Ecto neural progenitor cell (in vitro differentiated cells): ENCODE measurements around the gene RMND1.
"Not testable (repeated sequence)": the region's sequence is repeated elsewhere in the genome, so short reads cannot be mapped to it uniquely, and the experiment has no call there.

Source experiments
- DNase-seq: peaks from one replicate; pipeline ENCODE4 v3.0.0-alpha.2; 2018; ENCODE audit warnings: low spot score

The RMND1 gene

GRCh38 chr6:151452750-151453427, 963 bp upstream of the RMND1 start:
- DNase-seq: no peak

- no peak for DNase-seq
Measured at GRCh38 chr6:151451417-151451949, 443 bp downstream of the RMND1 start.

- DNase-seq: not testable (repeated sequence)
Measured at GRCh38 chr6:151450928-151451327, 998 bp downstream of the RMND1 start.

DNA sequence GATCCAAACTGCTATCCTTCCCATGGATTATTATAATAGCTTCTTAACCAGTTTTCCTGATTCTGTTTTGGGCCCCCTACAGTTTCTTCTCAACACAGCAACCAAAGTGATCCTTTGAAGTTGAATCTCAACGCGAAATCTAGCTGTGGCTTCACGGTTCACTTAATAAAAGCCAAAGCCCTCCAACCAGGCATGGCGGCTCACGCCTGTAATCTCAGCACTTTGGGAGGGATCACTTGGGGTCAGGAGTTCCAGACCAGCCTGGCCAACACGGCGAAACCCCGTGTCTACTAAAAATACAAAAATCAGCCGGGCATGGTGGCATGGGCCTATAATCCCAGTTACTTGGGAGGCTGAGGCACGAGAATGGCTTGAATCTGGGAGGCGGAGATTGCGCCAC, 3.3 kb downstream of the RMND1 start:
- no peak for DNase-seq

- no peak for DNase-seq
Measured at GRCh38 chr6:151447237-151447636, 4.7 kb downstream of the RMND1 start.

DNA sequence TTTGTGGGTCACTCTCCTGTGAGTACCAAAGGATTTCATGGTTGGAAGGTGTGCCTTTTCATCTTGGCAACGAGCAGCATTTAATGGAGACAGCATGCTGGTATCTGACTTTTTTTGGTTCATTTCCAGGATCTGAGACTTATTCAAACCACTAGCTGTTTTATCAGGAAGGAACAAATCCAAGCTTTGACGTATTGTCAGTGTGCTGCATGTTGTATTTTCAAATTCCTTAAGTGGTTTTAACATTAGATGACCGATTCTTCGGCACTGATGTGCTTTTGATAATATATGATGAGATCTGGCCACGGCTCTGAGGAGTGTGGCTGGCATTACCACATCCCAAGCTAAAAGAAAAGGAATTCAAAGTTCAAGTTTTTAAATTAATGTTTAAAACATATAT, 6.4 kb downstream of the RMND1 start:
- DNase-seq: no peak

DNA sequence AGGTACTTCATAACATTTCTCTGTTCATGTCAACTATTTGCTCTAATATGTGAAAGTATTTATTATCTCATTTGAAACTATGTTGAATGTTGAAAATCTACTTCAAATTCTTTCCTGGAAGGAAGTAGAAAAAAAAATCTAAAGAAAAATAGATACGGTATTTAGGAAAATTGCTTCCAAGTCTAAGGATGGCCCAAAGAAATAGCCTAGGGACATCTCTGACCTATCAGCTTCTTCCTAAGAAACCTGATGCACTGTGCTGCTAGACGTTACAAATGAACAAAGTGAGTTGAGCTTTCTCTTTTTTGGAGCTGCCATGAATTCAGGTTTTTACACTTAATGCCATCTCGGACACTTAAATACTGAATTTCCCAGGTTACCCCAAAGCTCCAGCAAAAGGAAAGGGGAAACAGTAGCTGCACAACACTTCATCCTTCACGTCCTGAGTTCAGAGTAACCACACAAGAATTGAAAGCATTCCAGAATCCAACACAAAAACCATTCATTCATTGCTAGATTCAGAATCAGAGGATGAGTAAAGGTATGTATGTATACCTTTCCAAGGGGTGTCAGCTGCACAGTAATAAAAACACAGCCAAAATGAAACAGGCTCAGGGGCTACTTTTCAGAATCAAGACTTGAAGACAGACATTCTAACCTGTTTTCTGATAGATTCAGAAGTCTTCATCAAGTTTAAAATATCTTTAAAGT, 7.9 kb downstream of the RMND1 start:
- DNase-seq: no peak

- DNase-seq: no peak
Measured at GRCh38 chr6:151443454-151443853, 8.5 kb downstream of the RMND1 start.

DNA sequence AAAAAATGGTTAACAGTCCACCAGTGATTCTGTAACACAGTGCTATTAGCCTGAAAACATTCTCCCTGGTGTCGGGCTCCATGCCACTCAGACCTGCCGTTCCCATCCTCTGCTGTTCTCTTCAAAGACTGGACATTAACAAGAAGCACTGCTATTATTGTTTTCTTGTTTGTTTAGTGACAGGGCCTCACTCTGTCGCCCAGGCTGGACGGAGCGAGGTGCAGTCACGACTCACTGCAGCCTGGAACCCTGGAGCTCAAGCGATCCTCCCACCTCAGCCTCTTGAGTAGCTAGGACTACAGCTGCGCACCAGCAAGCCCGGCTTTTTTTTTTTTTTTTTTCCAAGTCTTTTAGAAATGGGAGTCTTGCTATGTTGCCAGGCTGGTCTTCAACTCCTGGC, 9.6 kb downstream of the RMND1 start:
- DNase-seq: no peak

DNA sequence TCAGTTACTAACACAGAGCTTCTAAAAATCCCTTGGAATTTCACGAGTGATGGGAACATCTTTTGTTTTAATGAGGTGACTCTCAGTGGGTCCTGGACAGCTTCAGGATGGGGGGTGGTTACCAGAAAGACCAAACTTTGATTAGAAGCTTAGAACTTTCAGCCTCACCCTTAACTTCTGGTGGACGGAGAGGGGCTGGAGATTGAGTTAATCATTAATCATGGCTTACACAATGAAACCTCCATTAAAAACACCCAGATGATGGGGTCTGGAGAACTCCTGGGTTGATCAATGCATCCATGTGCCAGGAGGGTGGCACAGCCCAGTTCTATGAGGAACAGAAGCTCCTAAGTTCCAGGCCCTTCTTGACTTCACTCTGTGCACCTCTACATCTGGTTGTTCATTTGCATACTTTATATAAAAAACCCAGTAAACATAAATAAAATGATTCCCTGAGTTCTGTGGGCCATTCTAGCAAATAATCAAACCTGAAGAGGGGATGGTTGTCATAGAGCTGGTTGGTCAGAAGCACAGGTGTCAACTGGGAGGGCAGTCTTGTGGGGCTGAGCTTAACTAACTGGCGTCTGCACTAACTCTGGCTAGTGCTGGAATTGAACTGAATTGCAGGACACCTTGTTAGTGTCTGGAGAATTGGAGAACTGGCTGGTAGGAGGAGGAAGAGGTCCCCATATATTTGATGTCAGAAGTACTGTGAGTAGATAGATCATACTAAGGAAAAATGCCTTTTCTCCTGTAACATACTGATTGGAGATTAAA, 10.3 kb downstream of the RMND1 start:
- no peak for DNase-seq

DNA sequence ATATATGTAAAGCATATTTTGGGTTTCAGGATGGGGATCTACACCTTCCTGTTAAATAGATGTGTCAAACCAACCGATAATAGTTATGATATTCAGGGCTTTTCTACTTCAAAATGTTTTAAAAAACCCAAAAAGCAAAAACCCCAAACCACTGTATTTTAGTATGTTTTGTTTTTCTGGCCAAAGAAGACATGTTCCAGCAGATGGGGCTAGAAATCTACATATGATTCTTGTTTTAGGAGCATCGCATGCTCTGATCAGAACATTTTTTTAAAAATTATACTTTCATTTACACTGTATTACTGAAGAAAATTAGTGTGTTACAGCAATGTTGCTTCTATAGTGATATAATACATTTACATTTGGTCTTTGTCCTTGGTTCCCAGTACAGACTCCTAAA, 11.0 kb downstream of the RMND1 start:
- no peak for DNase-seq

DNA sequence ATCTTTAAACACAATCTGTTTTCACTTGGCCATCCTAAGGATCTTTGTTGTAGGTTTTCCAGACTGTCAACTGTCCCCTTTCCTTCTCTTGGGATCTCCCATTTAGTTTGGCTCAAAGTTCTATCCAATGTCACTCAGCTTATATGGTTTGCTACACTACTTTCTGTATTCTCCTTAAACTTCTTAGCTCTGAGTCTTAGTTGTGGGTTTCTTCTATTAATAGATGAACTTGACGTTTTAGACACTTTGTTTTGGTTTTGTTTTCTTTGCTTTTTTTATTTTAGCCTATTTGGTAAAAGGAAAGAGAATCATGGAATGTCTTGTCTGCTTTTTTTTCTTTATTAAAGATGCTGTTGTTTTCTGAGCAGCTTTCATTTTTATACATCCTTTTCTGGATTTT, 11.4 kb downstream of the RMND1 start:
- DNase-seq: no peak

GRCh38 chr6:151437401-151437800, 14.5 kb downstream of the RMND1 start:
- DNase-seq: no peak

DNA sequence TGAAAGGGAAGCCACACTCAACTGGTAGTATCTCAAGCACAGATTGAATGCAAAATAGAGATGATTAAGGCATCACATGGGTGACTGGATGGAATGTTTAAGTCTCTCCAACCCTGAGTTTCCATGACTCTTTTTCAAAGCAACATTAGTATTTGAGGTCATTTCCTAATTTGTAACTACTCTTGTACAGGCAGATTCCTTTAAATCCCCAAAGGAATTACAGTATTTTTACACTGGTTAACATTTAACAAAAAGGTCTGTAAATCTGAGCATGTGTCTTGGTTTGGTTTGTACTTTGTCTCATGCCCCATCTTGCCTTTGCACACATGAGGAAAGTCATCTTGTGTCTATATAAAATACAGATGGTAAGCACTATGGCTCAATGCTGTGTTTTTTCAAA, 15.1 kb downstream of the RMND1 start:
- DNase-seq: no peak

DNA sequence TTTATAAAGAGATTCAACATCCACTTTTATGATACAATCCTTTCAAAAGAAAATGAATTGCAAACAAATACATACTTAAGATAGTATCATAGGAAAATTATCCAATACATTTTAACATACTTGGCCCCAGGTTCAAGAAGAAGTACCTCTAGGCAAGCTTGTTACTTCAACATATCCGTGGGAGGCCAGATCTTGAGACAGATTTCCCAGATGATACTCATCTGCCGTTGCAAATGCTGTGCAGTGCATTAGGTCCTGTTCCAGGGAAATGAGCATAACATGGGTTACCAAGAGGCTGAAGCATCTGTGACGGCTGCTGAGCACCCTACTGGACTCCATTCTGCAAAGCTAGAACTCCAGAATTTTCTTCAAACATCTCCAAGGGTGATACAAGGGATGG, 15.6 kb downstream of the RMND1 start:
- no peak for DNase-seq

DNA sequence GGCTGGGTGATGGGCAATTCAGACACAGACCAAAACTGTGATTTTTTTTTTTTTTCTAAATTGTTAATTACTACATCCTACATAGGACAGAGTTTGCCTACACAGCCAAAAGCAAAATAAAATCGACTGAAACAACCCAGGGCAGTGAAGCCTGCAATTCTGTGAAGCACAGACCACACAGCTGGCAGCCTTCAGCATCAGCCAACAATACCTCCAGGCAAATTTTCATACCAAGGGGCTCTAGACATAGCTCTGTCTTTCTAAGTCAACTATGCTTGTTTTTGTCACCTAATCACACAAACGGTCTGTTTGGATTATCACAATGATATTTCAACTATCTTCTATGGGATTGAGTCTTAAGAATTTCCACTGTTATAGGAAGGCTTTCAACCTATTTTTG, 17.6 kb downstream of the RMND1 start:
- DNase-seq: no peak

DNA sequence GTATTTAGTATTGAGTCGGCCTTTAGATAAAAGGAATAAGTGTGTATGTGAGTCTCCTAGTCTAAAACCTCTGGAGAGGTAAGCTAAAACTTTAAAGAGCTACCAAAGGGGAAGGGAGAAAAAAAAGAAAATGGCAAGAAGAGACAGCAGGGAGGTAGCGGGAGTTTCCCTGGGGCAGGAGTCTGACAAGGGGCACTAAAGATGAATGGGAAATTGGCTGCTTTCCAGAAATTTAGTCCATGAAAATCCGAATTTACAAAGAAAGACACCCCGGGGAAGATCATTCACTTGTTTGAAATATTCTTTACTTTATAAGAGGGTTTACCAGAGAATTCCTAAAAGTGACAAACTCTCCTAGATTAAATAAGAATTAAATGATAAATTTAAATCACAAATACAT, 19.3 kb downstream of the RMND1 start:
- no peak for DNase-seq

DNA sequence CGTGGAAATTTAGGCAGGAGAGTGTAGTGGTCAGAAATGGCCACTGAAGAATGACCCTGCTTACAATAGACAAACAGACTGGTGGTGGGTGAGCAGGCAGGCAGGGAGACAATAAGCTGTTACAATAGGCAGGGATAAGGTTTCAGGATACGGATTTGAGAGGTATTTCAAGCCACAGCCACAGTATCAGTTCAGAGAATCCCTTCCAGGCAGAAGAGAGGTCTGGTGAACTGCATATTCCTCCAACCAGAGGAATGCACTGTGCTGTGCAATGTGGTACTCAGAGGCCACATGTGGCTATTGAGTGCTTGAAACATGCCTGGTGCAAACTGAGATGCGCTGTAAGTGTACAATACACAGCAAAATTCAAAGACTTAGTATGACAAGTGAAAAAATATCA, 20.6 kb downstream of the RMND1 start:
- DNase-seq: no peak

DNA sequence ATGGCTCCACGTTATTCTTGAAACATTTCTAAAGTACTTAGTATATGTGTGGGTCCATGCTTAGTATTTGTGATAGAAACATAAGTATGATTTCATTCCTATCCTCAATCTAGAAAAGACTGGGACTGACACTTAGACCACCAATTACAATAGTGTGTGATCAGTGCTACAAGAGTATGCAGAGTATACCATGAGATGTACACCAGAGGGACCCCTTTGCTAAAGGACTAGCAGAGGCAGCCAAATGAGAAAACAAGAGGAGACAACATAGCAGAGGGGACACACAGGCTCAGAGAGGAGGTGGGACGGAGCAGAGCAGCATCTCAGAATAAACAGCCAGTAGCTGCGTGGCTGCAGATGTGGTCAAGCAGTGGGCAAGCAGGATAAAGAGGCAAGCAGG, 21.0 kb downstream of the RMND1 start:
- DNase-seq: no peak

DNA sequence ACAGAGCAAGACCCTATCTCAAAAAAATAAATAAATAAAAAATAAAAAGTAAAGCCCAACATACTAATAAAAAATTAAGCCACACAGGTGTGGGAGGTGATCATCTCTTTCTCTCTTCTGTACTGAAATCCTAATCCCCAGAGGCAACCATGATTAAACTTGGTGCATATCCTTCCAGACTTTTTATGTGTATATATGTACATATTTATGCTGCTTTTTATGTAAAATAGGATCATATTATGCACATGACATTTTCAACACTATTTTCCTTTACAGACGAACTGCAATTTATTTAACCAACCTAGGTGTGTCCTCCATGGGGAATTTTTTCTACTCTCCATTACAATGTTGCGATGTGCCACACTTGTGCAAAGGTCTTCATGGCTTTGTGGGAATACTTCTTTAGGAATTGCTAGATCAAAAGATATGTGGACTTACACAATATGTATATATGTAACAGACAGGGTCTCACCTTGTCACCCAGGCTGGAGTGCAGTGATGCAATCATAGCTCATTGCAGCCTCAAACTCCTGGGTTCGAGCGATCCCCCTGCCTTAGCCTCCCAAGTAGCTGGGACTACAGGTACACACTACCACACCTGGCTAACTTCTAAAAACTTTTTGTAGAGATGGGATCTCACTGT, 23.7 kb downstream of the RMND1 start:
- DNase-seq: no peak

GRCh38 chr6:151425561-151425960, 26.4 kb downstream of the RMND1 start:
- DNase-seq: no peak

- DNase-seq: no peak
Measured at GRCh38 chr6:151422981-151423380, 28.9 kb downstream of the RMND1 start.
